ENCODE results near the gene IKZF2.

Gene IKZF2

DNA sequence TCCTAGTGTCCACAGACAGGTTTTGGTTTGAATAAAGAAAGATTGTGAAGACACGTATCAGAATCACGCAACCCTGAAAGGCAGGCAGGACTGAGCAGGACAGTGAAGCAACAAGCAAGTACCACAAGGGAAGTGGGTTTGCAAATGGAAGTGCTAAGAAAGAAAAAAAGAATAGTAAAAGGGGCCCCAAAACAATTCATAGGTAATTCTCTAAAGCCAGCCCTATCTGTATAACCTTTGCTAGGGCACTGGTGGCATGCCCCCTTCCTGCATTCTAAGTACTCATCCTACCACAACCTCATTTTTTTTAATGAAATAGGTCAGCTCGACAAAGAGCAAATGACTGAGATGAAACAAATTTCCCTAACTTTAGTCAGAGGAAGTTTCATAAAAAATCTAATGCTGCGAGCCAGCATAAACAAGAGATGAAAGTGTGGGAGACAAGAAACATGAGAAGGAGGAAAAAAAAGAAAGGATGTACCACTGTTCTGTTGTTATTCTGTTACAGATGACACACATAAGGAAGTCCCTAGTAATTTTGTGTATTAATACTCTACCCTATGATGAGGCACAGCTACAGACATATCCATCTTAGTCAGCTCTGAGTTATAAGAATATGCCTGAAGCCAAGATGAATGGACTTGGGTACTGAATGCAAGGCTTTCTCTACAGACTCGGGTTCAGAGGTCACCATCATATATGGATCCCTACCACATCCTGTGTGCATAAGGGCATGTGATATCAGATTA is 32.2 kb downstream of the IKZF2 start:
- TF ChIP-seq, protein P1, sequence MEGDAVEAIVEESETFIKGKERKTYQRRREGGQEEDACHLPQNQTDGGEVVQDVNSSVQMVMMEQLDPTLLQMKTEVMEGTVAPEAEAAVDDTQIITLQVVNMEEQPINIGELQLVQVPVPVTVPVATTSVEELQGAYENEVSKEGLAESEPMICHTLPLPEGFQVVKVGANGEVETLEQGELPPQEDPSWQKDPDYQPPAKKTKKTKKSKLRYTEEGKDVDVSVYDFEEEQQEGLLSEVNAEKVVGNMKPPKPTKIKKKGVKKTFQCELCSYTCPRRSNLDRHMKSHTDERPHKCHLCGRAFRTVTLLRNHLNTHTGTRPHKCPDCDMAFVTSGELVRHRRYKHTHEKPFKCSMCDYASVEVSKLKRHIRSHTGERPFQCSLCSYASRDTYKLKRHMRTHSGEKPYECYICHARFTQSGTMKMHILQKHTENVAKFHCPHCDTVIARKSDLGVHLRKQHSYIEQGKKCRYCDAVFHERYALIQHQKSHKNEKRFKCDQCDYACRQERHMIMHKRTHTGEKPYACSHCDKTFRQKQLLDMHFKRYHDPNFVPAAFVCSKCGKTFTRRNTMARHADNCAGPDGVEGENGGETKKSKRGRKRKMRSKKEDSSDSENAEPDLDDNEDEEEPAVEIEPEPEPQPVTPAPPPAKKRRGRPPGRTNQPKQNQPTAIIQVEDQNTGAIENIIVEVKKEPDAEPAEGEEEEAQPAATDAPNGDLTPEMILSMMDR (IDR thresholded peaks at IDR 0.05; ENCODE audit: low read depth, low read length): no peak
- DNase-seq (ENCODE audit: extremely low read depth, low read depth): no peak

- DNase-seq (ENCODE audit: extremely low read depth, low read depth): no peak
- TF ChIP-seq, protein P1 (IDR thresholded peaks at IDR 0.05; ENCODE audit: low read depth, low read length): no peak
Observed at GRCh38 chr2:213108308-213108707, 43.1 kb downstream of the IKZF2 start.

- DNase-seq (ENCODE audit: extremely low read depth, low read depth): no peak
- TF ChIP-seq, protein P1 (IDR thresholded peaks at IDR 0.05; ENCODE audit: low read depth, low read length): no peak
Observed at GRCh38 chr2:213107728-213108127, 43.7 kb downstream of the IKZF2 start.

GRCh38 chr2:213105212-213105611 is 46.2 kb downstream of the IKZF2 start:
- TF ChIP-seq, protein P1 (IDR thresholded peaks at IDR 0.05; ENCODE audit: low read depth, low read length): no peak

GRCh38 chr2:213104903-213105202 is 46.6 kb downstream of the IKZF2 start:
- no peak for DNase-seq (ENCODE audit: extremely low read depth, low read depth)
- TF ChIP-seq, protein P1 (IDR thresholded peaks at IDR 0.05; ENCODE audit: low read depth, low read length): no peak

More at GRCh38 chr2:213105212-213105611, 46.2 kb downstream of the IKZF2 start:
- DNase-seq (ENCODE audit: extremely low read depth, low read depth): no peak

DNA sequence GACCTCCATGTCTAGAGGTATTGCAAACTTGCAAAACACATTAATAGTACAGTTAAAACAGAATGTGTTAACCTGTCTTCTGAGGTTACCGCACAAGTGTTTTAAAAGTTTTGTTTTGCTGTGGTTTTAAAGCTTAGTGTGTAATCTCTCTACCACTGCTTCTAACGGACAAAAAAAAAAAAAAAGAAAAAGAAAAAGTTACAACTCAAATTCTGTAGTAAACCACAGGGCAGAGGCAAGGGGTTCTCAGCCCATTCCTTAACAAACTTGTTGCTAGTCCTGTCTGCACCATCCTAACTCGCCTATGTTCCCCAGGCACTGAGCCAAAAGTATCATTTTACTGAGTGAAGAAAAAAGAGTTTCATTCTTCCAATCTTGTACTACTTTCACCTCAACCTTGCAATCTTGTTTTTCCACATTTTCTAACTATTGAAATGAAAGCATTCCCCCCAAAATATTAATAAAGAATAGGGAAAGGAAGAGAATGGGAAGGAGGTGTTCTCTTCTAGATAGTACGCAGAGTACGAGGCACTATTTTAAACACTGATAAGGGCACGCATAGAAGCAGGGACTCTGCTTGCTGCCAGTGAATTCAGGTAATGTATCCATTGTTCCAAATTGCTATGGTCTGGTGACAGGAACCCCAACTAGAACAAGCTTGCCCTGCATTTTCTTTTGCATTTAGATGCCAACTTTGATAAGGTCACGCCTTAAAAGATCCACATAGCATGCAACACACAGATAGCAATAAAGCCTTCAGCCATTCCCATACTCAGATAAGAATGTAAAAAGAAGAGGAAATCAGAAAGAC is 47.1 kb downstream of the IKZF2 start:
- DNase-seq (ENCODE audit: extremely low read depth, low read depth): no peak
- TF ChIP-seq, protein P1 (IDR thresholded peaks at IDR 0.05; ENCODE audit: low read depth, low read length): no peak
